GM18909 (cell line): ENCODE measurements around the gene FDCSP.
"Not testable (repeated sequence)": the region's sequence is repeated elsewhere in the genome, so short reads cannot be mapped to it uniquely, and the experiment has no call there.

ENCODE experiments used
- ATAC-seq: cut with Tn5 transposase; IDR thresholded peaks from one replicate; pipeline ENCODE4 v1.9.1; 2021; ENCODE audit warnings: mild to moderate bottlenecking; ENCODE audit not compliant: unreplicated experiment, poor library complexity

Gene FDCSP

DNA sequence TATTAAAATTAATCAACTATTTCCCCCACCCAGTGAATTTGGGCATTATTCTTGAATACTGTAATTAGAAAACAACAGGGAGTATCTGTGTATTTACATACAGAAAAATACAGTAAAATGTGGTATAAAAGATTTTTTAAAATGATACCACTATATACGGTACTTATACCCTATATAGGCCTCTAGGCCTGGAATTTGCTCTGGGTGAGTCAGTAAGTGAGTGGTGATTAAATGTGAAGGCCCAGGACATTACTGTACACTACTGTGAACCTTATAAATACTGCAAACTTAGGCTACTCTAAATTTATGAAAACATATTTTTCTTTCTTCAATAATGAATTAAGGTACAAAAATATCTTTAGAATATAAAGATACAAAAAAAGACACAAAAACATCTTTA is 10.2 kb downstream of the FDCSP start:
- ATAC-seq: no peak

DNA sequence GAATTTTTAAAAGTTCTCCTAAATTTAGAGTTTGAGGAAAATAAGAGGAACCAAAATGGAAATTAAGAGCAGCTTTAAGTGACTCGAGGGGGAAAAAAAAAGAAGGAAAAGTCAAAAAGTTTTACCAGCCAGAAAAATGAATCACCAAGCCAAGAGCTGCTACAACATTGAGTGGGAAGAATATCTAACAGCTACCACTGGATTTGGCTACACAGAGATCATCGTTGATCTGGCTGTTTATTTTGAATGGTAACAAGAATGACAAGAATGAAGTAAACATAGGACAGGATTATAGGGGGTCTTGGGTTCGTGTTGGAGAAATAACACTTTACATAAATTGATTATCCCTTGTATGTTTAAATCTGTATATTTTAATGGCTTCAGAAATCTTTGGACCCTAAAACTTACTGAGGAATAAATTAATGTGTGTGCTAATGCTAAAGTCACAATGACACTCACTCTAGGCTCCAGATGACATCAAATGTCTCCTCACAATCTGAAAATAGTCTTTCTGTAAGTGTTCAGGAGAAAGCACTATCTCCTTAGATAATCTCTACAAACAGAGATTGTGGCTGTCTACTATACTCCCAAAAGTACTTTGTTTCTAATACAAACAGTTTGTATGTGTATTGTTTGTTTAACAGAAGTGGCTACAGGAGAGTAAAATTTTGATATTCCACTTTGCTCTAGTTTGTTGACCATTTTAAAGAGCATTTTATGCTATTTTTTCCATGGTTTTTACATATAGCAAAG is 13.4 kb downstream of the FDCSP start:
- ATAC-seq: no peak

- ATAC-seq: no peak
These were observed 14.1 kb downstream of the FDCSP start for GRCh38 chr4:70239884-70240591.

DNA sequence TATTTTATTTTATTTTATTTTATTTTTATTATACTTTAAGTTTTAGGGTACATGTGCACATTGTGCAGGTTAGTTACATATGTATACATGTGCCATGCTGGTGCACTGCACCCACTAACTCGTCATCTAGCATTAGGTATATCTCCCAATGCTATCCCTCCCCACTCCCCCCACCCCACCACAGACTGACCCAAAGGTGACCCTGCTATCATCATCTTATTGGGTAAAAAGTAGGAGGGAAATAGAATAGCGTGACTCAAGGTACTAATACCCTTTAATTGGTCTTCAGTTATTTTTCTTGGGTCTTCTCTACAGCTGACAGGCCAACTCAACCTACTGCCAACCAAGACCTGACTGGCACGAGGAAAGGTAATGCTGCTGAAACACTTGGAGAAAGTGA is 16.4 kb downstream of the FDCSP start, which contains the start of gene CSN3:
CSN3 (plus strand) TSS at position 301 of the 400 bp plus-strand sequence. CDS start 2,223 bp downstream, outside the sequence.
- ATAC-seq: not testable (repeated sequence)

- no peak for ATAC-seq
These were observed 17.2 kb downstream of the FDCSP start for GRCh38 chr4:70243091-70243490.

DNA sequence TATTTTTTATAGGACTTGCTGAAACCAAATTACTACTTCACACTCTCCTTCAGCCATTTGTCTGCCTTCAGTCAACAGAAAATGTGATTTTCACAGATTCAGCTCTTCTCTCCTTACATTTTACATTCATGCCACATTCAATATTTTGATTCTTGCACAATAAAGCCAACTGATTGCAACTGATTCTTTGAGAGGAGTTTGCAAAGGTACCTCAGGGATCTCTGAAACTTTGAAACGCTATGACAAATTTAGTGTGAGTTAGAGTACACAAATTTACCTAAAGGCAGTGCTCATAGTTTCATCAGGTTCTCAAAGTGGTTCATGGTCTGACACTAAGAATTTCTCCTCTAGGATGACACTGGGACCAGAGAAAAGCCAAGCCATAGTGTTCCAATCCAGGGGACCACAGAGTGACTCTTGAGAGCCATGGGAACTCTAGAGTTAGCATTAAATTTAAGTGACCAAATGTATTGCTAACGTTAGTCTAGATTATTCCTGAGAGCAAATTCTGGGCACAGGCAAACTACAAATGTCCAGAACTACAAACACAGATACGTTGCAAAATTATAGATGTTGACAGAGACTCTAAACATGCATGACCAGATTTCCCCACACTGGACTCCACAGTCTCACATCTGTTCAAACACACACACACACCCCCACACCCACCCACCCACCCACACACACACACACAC is 25.5 kb downstream of the FDCSP start:
- ATAC-seq: no peak

GRCh38 chr4:70251945-70252277 is 26.0 kb downstream of the FDCSP start:
- no peak for ATAC-seq

DNA sequence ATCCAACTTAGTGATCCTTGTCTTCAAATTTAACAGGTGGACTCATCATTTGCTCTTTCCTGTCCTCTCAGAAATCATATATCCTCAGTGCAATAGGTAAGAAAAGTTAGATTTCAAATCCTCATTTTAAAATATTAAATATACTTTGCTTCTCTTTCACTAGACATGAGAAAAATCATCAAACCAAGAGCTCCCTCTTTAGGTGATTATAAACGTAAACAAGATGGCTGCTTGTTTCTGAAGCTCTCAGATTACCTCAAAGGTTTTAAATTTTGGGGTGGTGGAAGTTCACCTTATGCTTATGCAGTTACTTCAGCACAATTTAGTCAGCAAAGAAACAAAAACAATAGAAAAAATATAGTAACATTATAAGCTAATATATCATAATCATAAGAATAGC is 43.8 kb downstream of the FDCSP start:
- ATAC-seq: no peak

GRCh38 chr4:70277121-70277520 is 51.2 kb downstream of the FDCSP start:
- ATAC-seq: no peak

DNA sequence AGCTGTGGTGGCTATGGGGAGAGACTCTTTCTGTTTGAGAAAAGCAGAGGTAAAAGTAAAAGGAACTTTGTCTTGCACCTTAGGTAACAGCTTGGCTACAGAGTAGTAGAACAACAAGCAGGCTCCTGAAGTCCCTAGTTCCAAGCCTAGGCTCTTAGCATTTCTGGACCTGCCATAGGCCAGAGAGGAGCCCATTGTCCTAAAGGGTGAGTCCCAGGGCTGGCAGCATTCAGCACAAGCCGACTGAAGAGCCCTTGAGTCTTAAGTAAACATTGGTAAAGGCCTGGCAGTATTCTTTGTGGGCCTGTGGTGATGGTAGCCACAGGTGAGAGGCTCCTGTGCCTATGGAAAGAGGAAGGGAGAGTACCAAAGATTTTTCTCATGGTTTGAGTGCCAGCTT is 54.6 kb downstream of the FDCSP start:
- no peak for ATAC-seq
